ENCODE data around the gene PDCD10.

Gene PDCD10

DNA sequence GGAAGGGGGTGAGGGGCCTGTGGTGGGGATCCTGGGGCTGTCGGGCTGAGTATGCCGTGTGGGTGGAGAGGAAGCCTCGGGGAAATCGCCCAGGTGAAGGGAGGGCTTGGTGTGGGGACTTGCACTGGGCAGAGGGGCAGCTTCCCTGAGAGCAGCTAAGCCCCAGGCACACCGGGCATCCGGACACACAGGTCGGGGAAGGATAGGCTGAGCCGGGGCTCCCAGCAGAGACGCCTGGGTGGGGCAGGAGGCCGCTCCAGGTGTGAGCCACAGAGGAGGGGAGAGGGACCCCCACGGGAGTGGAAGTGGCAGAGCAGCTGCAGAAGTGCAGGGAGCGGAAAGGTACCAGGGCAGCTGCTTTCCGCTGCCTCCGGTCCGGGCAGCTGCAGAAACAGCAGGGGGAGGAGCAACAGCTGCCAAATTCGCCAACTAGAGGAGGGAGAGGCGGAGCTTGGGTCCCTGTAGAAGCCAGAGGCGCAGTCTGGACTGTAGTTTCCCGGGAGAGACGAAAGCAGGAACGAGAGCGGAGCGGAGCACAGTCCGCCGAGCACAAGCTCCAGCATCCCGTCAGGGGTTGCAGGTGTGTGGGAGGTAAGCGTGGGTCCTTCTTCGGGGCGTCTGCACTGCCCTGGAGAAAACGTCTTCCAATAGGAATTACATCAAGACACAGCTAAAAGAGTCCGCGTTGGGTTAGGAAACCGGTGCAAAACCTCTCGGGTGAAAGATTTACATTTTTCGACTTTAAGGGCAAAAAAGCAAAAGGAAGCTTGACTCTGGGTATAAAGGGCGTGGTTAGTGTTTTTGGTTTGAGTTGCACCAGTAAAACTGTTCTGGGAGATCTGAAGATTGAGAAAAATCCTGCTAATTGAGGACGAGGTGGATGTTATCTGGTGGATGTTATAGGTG is 794 bp upstream of the PDCD10 start, which contains the start of gene SERPINI1:
TSS of gene SERPINI1 (plus strand) at position 489 of the 906 bp plus-strand sequence. CDS start 53,408 bp downstream, outside the sequence.
- peak within 1 kb of the TSS; percentile 83 for H3K4me3 ChIP-seq (ENCODE audit: low read depth, low read length)
- no peak for TF ChIP-seq CTCF (IDR thresholded peaks at IDR 0.05; ENCODE audit: borderline replicate concordance, insufficient read depth, low read depth, low read length)

GRCh38 chr3:167733961-167734497 is 663 bp downstream of the PDCD10 start:
- TF ChIP-seq CTCF (IDR thresholded peaks at IDR 0.05; ENCODE audit: borderline replicate concordance, insufficient read depth, low read depth, low read length): no peak
- H3K4me3 ChIP-seq (ENCODE audit: low read depth, low read length): peak overlapping the region; percentile 56

- H3K4me3 ChIP-seq (ENCODE audit: low read depth, low read length): no peak overlapping the region
- no peak for TF ChIP-seq CTCF (IDR thresholded peaks at IDR 0.05; ENCODE audit: borderline replicate concordance, insufficient read depth, low read depth, low read length)
These were observed 2.2 kb downstream of the PDCD10 start for GRCh38 chr3:167732313-167733065.

DNA sequence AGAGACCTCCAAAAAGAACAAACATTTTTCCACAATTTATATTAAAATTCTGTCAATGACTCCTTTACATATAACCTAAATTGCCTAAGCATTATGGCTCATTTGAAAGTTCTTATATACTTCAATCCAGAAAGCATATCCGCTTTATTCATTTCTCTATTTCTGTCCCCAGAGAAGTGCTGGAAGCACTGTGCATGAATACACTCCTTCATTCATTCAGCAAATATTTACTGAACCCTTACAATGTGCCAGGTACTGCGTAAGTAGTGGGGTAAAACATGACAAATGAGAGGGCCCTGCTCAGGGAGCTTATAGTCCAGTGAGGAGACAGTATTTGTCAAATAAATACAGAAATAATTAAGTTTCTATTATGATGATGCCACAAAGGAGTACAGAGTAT is 3.3 kb downstream of the PDCD10 start:
- no peak overlapping the region for H3K4me3 ChIP-seq (ENCODE audit: low read depth, low read length)
- no peak for TF ChIP-seq CTCF (IDR thresholded peaks at IDR 0.05; ENCODE audit: borderline replicate concordance, insufficient read depth, low read depth, low read length)

- TF ChIP-seq CTCF (IDR thresholded peaks at IDR 0.05; ENCODE audit: borderline replicate concordance, insufficient read depth, low read depth, low read length): no peak
These were observed 5.1 kb downstream of the PDCD10 start for GRCh38 chr3:167729591-167729990.

GRCh38 chr3:167728632-167729323 is 5.9 kb downstream of the PDCD10 start:
- no peak overlapping the region for H3K4me3 ChIP-seq (ENCODE audit: low read depth, low read length)
- no peak for TF ChIP-seq CTCF (IDR thresholded peaks at IDR 0.05; ENCODE audit: borderline replicate concordance, insufficient read depth, low read depth, low read length)

More at GRCh38 chr3:167729591-167729990, 5.1 kb downstream of the PDCD10 start:
- no peak overlapping the region for H3K4me3 ChIP-seq (ENCODE audit: low read depth, low read length)
